ENCODE data around the gene PIEZO1. TPM values are rescaled to one million over a fixed set of nuclear protein-coding genes. Genes with fewer than 3 reads are reported as not detected.

Gene PIEZO1
- total RNA-seq, 6 donors from 2014 or later, result 107 to 535 (median 239) TPM

GRCh38 chr16:88739139-88739976 lies 45.7 kb downstream of the PIEZO1 start:
- ATAC-seq (ENCODE audit: low FRiP score in 2 of 2) (no peak), DNase-seq (peak in 1 of 2 donors; percentile 62)
- 87 to 92% methylated on average over 8 of the region's 22 CpGs for WGBS, 2 donors
- H3K4me1 ChIP-seq, result peaks cover 6 to 20% (median 13%) of the 10 kb centered on the region in 4 donors
- no peak overlapping the region for H3K4me3 ChIP-seq
- no peaks in the 10 kb centered on the region for H3K27me3 ChIP-seq
- H3K9me3 ChIP-seq, result no peaks in the 10 kb centered on the region
- H3K27ac ChIP-seq, result no peak overlapping the region
- TF ChIP-seq POLR2AphosphoS5 (IDR thresholded peaks at IDR 0.05) (no peak), EP300 (IDR thresholded peaks at IDR 0.05) (no peak), CTCF (IDR thresholded peaks at IDR 0.05) (no peak), POLR2A (IDR thresholded peaks at IDR 0.05) (no peak)
- H3K36me3 ChIP-seq, result peaks cover 0 to 85% (median 54%) of the 10 kb centered on the region in 4 donors

- H3K9me3 ChIP-seq, result no peaks in the 10 kb centered on the region
- TF ChIP-seq POLR2A (IDR thresholded peaks at IDR 0.05), result no peak
- no peaks in the 10 kb centered on the region for H3K27me3 ChIP-seq
- H3K4me1 ChIP-seq, result peaks cover 0 to 10% (median 4%) of the 10 kb centered on the region in 4 donors
- peak in 1 of 2 donors; percentile 84 for DNase-seq
- ATAC-seq (ENCODE audit: low FRiP score in 2 of 2), result no peak
- H3K27ac ChIP-seq, result no peak overlapping the region
- H3K4me3 ChIP-seq, result no peak overlapping the region
- WGBS, 2 donors, result 83 to 91% methylated on average over 17 to 40 of the region's 41 CpGs
- peaks cover 0 to 94% (median 63%) of the 10 kb centered on the region in 4 donors for H3K36me3 ChIP-seq
These were observed 46.6 kb downstream of the PIEZO1 start for GRCh38 chr16:88738151-88739084.

GRCh38 chr16:88737298-88738150 lies 47.5 kb downstream of the PIEZO1 start:
- Histone ChIP-seq H3K36me3 (peaks cover 0 to 97% (median 71%) of the 10 kb centered on the region in 4 donors), H3K27ac (peak overlapping the region in 1 of 4 donors; percentile 17), H3K27me3 (no peaks in the 10 kb centered on the region), H3K4me1 (peaks cover 0 to 8% (median 4%) of the 10 kb centered on the region in 4 donors), H3K4me3 (no peak overlapping the region), H3K9me3 (no peaks in the 10 kb centered on the region)
- ATAC-seq (ENCODE audit: low FRiP score in 2 of 2), result peak; percentile 84
- peak; percentile 88 to 96 for DNase-seq
- 73 to 93% methylated on average over 18 to 19 of the region's 54 CpGs for WGBS, 2 donors
- TF ChIP-seq CTCF (IDR thresholded peaks at IDR 0.05) (peak; percentile 98 to 100 (median 99)), POLR2A (IDR thresholded peaks at IDR 0.05) (no peak), EP300 (IDR thresholded peaks at IDR 0.05) (peak in 1 of 4 donors; percentile 31), POLR2AphosphoS5 (IDR thresholded peaks at IDR 0.05) (no peak)

GRCh38 chr16:88736496-88736895 lies 48.5 kb downstream of the PIEZO1 start:
- Histone ChIP-seq H3K4me3 (no peak overlapping the region), H3K36me3 (peaks cover under 1 to 97% (median 74%) of the 10 kb centered on the region in 4 donors), H3K27me3 (no peaks in the 10 kb centered on the region), H3K4me1 (peaks cover 0 to 8% (median 4%) of the 10 kb centered on the region in 4 donors), H3K27ac (no peak overlapping the region), H3K9me3 (no peaks in the 10 kb centered on the region)
- DNase-seq (peak in 1 of 2 donors; percentile 72), ATAC-seq (ENCODE audit: low FRiP score in 2 of 2) (no peak)
- TF ChIP-seq POLR2AphosphoS5 (IDR thresholded peaks at IDR 0.05) (no peak), EP300 (IDR thresholded peaks at IDR 0.05) (no peak), CTCF (IDR thresholded peaks at IDR 0.05) (no peak), POLR2A (IDR thresholded peaks at IDR 0.05) (no peak)
- WGBS, 2 donors, result 92% methylated on average over 20 of the region's 21 CpGs; no CpG with 5 or more reads in 1 of the 2 donors
